Muscle layer of duodenum (tissue), 2 donors: ENCODE measurements around the gene FXYD6.
"Not testable (repeated sequence)": the region's sequence is repeated elsewhere in the genome, so short reads cannot be mapped to it uniquely, and the experiment has no call there.

ENCODE experiments used
- H3K27ac ChIP-seq: one replicate; pipeline ENCODE4 v1.7.0; 2013; ENCODE audit warnings: mild to moderate bottlenecking, low read length
- H3K27me3 ChIP-seq: one replicate; pipeline ENCODE4 v1.7.0; 2013; ENCODE audit warnings: low read depth, mild to moderate bottlenecking, control low read depth, low read length
- H3K36me3 ChIP-seq, 2 donors: one replicate each; pipeline ENCODE4 v1.7.0; 2013; ENCODE audit warnings: low read length in 2 of 2, control low read depth in 1 of 2, mild to moderate bottlenecking in 1 of 2; ENCODE audit not compliant: insufficient read depth in 2 of 2, control insufficient read depth in 1 of 2
- H3K4me1 ChIP-seq, 2 donors: one replicate each; pipeline ENCODE4 v1.7.0; 2013; ENCODE audit warnings: low read length in 2 of 2, mild to moderate bottlenecking in 2 of 2, control low read depth in 1 of 2, moderate library complexity in 1 of 2; ENCODE audit not compliant: insufficient read depth in 2 of 2, control insufficient read depth in 1 of 2
- H3K4me3 ChIP-seq, 2 donors: one replicate each; pipeline ENCODE4 v1.7.0; 2013; ENCODE audit warnings: low read length in 2 of 2, low read depth in 1 of 2, mild to moderate bottlenecking in 1 of 2
- H3K9me3 ChIP-seq, 2 donors: one replicate each; pipeline ENCODE4 v1.7.0; 2013; ENCODE audit warnings: low read length in 2 of 2, control low read depth in 1 of 2, mild to moderate bottlenecking in 1 of 2; ENCODE audit not compliant: control insufficient read depth in 1 of 2
- donor health status: healthy.

The FXYD6 gene

DNA sequence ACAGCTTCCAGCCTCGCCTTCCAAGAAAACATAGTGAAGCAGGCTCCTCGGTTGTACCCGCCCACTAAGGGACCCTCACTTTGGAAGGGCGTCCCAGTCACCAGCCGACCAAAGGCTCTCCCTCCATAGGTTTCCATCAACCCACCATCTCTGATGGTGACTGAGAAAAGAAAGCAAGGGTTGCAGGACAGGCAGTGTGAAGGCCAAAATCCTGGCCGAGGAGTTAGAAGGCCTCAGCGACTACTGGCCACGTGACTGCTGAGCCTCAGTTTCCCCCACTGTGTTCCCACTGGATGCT lies 2.7 kb downstream of the FXYD6 start:
- Histone ChIP-seq H3K4me3 (peak overlapping the region in 1 of 2 donors; percentile 82), H3K27me3 (peaks cover 17% of the 10 kb centered on the region), H3K36me3 (no peaks in the 10 kb centered on the region), H3K9me3 (no peaks in the 10 kb centered on the region), H3K27ac (peak overlapping the region; percentile 40), H3K4me1 (peaks cover 20 to 80% of the 10 kb centered on the region in 2 donors)

DNA sequence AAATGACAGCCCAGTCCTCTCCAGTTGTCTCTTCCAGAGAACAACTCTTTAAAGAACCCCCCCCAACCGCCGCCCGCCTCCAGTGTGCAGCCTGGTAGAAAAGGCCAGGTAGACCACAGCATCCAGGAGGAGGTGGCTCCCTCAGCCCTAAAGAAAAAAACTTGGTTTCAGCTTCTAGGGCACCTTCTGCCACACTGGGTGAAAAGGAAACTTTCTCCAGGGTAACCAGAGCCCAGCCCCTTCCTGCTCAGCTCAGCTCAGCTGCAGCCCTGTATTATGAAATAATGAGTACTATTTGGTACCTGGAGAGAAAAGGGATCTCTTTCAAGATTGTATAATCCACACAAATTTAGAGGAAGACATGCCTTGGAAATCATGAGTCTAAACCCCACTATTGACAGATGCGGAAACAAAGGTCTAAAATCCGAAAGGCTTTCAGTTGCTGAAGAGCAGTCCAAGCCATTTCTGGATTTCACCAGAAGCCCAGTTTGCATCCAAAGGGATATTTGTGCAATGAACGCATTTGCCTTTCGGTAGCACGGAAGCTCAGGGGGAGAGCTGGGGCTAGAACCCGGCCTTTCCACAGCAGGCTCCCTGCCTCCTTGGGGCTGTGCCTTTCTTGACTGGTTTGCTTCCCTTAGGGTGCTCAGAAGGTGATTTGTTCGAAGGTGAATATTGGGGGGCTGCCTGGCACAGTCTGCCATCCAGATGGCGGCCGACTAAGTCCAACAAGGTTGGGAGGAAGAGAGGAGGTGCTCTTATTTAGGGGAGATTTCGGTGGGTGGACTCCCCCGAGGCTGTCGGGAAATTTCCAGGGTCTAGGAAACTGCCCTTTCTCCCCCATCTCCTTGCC lies 3.3 kb downstream of the FXYD6 start:
- peaks cover 20 to 82% of the 10 kb centered on the region in 2 donors for H3K4me1 ChIP-seq
- peak overlapping the region; percentile 40 for H3K27ac ChIP-seq
- H3K4me3 ChIP-seq: peak overlapping the region in 1 of 2 donors; percentile 82
- peaks cover 11% of the 10 kb centered on the region for H3K27me3 ChIP-seq
- H3K36me3 ChIP-seq: no peaks in the 10 kb centered on the region
- no peaks in the 10 kb centered on the region for H3K9me3 ChIP-seq

DNA sequence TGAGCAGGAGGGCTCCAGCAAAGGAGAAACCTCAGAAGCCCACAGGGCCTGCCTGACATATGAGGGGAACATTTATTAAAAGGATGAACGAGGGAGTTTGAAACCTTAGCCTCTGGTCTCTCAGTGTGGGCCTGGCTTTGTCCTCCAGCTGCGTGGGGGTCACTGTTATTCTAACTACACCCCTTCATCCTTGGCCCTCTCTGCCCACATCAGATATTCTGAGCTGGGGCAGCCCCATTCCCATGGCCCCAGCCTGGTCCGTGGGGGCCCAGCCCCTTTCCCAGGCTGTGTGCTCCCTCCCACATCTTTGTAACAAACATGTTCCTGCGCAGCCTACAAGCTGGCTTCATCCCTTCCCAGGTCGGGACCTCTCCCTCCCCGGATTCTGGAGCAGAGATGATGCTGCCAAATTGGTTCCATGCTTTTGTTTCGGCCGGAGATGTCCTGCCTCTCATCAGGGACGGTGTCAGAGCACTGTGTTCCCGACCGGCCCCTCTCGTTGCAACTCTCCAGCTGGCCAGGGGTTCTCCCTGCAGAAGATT lies 4.0 kb downstream of the FXYD6 start:
- Histone ChIP-seq H3K4me3 (peak overlapping the region in 1 of 2 donors; percentile 18), H3K4me1 (peaks cover 18 to 75% of the 10 kb centered on the region in 2 donors), H3K9me3 (no peaks in the 10 kb centered on the region), H3K27me3 (peaks cover 9% of the 10 kb centered on the region), H3K27ac (no peak overlapping the region), H3K36me3 (no peaks in the 10 kb centered on the region)

DNA sequence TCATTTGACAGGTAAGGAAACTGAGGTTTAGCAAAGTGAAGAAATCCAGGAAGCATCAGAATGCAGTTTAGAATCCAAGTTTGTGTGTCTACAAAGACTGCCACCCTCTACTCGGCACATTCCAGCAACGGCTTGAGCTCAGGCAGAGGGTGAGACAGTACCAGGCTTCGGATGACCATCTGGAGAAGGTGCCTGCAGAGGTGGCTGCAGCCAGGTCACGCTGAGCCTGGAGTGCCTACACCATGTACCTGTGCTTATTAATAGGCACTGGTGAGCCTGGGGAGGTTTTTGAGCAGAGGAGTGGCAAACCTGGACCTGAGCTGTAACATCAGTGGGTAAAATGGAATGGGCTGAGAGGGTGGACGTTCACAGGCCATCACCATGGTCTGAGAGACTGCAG lies 4.7 kb downstream of the FXYD6 start:
- H3K27me3 ChIP-seq: peaks cover 5% of the 10 kb centered on the region
- H3K4me3 ChIP-seq: no peak overlapping the region
- no peaks in the 10 kb centered on the region for H3K9me3 ChIP-seq
- peaks cover 12 to 74% of the 10 kb centered on the region in 2 donors for H3K4me1 ChIP-seq
- no peak overlapping the region for H3K27ac ChIP-seq
- no peaks in the 10 kb centered on the region for H3K36me3 ChIP-seq

DNA sequence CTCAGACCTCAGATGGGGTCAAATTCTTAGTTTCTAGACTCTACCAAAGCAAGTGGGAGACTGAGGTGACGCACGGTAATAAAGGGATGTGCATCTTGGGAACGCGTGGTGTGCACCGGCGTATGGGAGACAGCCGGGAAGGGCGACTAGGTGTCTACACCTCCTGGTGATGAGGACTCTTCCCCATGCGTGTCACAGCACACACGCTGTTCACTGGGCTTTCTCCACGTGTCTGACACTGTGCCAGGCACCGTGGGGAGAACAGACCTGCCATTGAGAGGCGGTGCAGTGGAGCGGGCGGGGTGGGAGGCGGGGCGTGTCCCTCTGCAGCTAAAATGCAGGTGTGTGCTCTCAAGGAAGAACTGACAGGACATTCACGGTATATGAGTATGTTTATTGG lies 5.3 kb downstream of the FXYD6 start:
- no peaks in the 10 kb centered on the region for H3K9me3 ChIP-seq
- H3K27ac ChIP-seq: no peak overlapping the region
- peaks cover 5% of the 10 kb centered on the region for H3K27me3 ChIP-seq
- peaks cover 12 to 81% of the 10 kb centered on the region in 2 donors for H3K4me1 ChIP-seq
- H3K4me3 ChIP-seq: no peak overlapping the region
- H3K36me3 ChIP-seq: no peaks in the 10 kb centered on the region

DNA sequence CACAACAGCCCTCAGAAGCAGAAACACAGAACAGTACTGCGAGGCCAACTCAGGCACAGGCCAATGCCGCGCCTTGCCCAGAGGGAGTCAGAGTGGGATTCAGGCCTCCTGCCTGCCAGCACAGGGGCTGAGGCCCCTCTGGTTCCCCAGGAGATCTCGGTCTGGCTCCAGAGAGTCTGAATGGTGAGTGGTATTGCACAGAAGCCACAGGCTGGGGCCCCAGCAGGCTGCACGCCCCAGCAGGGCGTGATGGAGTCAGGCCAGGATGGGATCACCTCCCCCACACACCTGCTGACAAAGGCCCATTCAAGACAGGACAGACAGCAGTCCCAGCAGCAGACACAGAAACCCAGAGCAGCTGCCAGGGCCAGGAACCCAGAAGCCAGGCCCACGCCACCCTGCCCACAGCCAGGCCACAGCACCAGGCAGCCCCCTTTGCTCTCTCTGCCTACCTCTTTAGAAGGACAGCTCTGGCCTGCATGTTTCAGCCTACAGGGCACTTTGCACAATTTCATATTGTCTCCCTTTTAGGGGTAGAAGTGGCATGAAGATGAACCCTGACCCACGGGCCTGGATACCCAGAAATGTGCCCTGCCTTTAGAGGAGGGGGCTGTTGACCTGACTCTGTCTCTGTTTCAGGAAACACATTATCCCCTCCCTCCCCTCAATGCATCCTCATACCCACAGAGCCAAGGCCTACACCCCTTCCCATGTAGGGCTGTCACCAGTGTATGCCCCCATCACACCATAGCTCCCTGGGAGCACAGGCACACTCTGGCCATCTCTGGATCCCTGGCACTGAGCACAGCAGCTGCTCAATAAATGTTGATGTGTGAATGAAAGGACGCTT lies 6.1 kb downstream of the FXYD6 start:
- Histone ChIP-seq H3K27me3 (peaks cover 2% of the 10 kb centered on the region), H3K4me1 (peaks cover 12 to 80% of the 10 kb centered on the region in 2 donors), H3K27ac (peak overlapping the region; percentile 60), H3K4me3 (no peak overlapping the region), H3K9me3 (no peaks in the 10 kb centered on the region), H3K36me3 (no peaks in the 10 kb centered on the region)

DNA sequence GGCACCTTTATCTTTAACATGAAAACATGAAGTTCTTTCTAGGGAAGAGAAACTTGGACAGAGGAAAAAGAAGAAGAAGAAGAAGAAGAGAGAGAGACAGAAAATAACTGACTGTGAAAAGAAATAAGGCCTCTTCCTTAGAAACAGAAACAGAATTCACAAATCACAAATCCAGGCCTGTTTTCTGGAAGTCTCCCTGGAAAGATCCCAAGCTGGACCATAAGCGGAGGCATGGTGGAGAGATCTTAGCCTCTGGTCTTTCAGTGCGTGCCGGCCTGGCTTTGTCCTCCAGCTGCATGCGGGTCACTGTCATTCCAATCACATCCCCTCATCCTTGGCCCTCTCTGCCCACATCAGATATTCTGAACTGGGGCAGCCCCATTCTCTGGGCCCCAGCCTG lies 6.9 kb downstream of the FXYD6 start:
- Histone ChIP-seq H3K27ac (peak overlapping the region; percentile 60), H3K36me3 (no peaks in the 10 kb centered on the region), H3K4me1 (peaks cover 12 to 72% of the 10 kb centered on the region in 2 donors), H3K27me3 (no peaks in the 10 kb centered on the region), H3K4me3 (no peak overlapping the region), H3K9me3 (no peaks in the 10 kb centered on the region)

DNA sequence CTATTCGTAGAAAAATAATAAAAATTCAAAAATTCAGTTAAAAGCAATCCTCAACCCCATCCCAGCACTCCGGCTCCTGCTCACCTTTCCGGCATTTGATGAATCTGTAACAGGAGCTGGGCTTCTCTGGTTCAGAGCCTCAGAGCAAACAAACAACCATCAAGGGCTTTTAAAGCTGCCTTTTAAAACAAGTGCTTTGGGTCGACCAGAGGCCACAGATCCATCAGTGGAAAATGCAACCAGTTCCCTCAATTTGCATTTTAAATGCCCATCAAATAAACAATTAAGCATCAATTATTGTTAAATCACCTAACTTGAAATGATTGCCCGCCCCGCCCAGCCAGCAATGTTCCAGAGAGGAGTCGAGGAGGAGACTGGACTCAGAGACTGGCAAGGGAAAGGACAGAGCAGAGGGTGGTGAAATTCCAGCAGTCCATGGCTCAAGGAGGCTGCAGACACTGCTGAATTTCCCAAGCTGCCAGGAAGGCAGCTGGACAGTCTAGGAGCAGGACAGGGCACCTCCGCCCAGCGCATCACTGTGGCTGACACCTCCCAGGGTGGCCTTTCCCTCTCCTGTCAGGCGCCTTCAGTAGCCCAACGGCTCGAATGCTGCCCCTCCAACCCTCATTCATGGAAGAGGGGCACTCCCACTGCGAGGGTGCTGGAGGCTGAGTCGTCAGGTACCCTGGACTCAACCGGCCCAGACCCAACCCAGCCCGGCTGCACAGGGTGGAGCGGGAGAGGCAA lies 7.5 kb downstream of the FXYD6 start:
- Histone ChIP-seq H3K36me3 (no peaks in the 10 kb centered on the region), H3K9me3 (no peaks in the 10 kb centered on the region), H3K4me3 (no peak overlapping the region), H3K27ac (peak overlapping the region; percentile 60), H3K4me1 (peaks cover 12 to 66% of the 10 kb centered on the region in 2 donors), H3K27me3 (no peaks in the 10 kb centered on the region)

DNA sequence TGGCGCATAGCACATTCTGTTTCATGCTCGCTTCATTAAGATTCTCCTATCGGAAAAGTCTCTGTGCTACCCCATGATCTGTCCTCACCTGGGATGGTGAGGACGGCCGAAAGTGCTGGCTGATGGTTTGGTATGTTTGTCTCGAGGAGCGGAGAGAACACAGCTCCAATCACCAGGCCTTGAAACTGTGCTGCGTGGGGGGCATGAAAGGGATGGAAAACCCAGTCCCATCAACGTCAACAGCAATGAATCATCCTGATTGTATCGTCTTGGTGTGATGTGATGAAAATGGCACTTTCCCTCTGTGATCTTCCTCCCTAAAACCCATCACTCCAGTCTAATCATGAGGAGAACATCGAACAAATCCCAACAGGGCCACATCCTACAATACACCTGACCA lies 8.4 kb downstream of the FXYD6 start:
- Histone ChIP-seq H3K4me3 (no peak overlapping the region), H3K4me1 (peaks cover 13 to 57% of the 10 kb centered on the region in 2 donors), H3K27me3 (no peaks in the 10 kb centered on the region), H3K36me3 (no peaks in the 10 kb centered on the region), H3K9me3 (no peaks in the 10 kb centered on the region), H3K27ac (no peak overlapping the region)

DNA sequence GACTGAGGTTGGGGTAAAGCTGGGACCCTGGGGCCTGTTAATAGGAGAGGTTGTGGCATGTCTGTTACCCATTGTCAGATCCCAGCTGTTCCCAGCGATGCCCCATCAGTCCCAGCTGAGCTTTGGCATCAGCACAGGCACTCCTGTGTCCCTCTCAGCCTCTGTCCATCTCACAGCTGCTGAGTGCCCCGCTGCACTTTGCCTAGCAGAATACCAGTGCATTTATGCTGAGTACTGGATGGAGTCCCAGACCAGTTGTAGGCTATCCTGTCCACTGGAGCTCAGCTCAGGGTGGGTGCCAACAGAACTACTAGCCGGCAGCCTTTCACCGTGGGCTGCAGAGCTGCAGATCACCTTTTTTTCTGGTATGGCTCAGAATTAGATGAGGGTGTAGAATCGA lies 9.9 kb downstream of the FXYD6 start:
- Histone ChIP-seq H3K9me3 (no peaks in the 10 kb centered on the region), H3K36me3 (no peaks in the 10 kb centered on the region), H3K27ac (no peak overlapping the region), H3K4me3 (no peak overlapping the region), H3K27me3 (no peaks in the 10 kb centered on the region), H3K4me1 (peaks cover 19 to 55% of the 10 kb centered on the region in 2 donors)

DNA sequence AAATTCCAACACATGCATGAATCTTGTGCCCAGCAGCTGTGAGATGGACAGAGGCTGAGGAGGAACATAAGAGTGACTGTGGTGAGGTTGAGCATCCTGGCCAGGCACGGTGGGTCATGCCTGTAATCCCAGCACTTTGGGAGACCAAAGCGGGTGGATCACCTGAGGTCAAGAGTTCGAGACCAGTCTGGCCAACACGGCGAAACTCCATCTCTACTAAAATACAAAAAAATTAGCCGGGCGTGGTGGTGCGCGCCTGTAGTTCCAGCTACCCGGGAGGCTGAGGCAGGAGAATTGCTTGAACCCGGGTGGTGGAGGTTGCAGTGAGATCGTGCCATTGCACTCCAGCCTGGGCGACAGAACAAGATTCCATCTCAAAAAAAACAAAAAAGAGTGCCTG lies 10.9 kb downstream of the FXYD6 start:
- H3K27ac ChIP-seq, H3K9me3 ChIP-seq, H3K4me3 ChIP-seq, H3K36me3 ChIP-seq, H3K27me3 ChIP-seq: not testable (repeated sequence)
- peaks cover 25 to 52% of the 10 kb centered on the region in 2 donors for H3K4me1 ChIP-seq
